ENCODE data around the gene SAYSD1. TPM values are rescaled to one million over a fixed set of nuclear protein-coding genes. Genes with fewer than 3 reads are reported as not detected.
A peak's percentile ranks its signal among the peaks of the same experiment; 100 is the strongest.

SAYSD1 gene
- total RNA-seq, 6 donors from 2014 or later, result 9.4 to 19.9 (median 16.5) TPM

DNA sequence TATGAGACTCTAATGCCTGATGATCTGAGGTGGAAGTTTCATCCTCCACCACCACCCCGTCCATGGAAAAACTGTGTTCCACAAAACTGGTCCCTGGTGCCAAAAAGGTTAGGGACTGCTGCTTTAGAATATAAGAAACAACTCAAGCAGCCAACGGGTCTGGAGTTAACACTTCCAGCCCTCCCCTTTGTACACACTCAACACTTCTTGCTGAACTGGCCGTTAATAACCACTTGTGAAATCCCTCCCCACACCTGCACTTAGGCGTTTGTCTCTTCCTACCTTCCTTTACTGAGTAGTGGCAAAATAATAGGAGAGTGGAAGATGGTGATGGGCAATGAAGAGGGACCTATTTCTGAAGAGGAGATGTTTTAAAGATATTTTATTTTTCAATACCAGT, 10.5 kb downstream of the SAYSD1 start:
- no peak for TF ChIP-seq CTCF (IDR thresholded peaks at IDR 0.05)
- ATAC-seq (ENCODE audit: low FRiP score in 2 of 2), result no peak
- DNase-seq, result peak in 1 of 2 donors; percentile 58

GRCh38 chr6:39102821-39103136, 12.2 kb downstream of the SAYSD1 start:
- 100% methylated on average over 1 of the region's 1 CpG for WGBS, 2 donors
- Histone ChIP-seq H3K9me3 (no peaks in the 10 kb centered on the region), H3K4me3 (no peak overlapping the region), H3K27me3 (no peaks in the 10 kb centered on the region), H3K27ac (no peak overlapping the region), H3K36me3 (peaks cover 0 to 10% (median 3%) of the 10 kb centered on the region in 4 donors), H3K4me1 (peaks cover 0 to 9% (median 3%) of the 10 kb centered on the region in 4 donors)
- DNase-seq (no peak), ATAC-seq (ENCODE audit: low FRiP score in 2 of 2) (no peak)
- TF ChIP-seq POLR2AphosphoS5 (IDR thresholded peaks at IDR 0.05), result no peak
- no peak for TF ChIP-seq CTCF (IDR thresholded peaks at IDR 0.05)
- TF ChIP-seq EP300 (IDR thresholded peaks at IDR 0.05), result no peak
- no peak for TF ChIP-seq POLR2A (IDR thresholded peaks at IDR 0.05)

More for the DNA sequence above, 10.5 kb downstream of the SAYSD1 start:
- WGBS, 2 donors, result 53 to 57% methylated on average over 4 of the region's 4 CpGs
- Histone ChIP-seq H3K4me1 (peaks cover 0 to 12% (median 3%) of the 10 kb centered on the region in 4 donors), H3K36me3 (peaks cover 0 to 18% (median 4%) of the 10 kb centered on the region in 4 donors), H3K4me3 (no peak overlapping the region), H3K27me3 (no peaks in the 10 kb centered on the region), H3K27ac (no peak overlapping the region), H3K9me3 (no peaks in the 10 kb centered on the region)

DNA sequence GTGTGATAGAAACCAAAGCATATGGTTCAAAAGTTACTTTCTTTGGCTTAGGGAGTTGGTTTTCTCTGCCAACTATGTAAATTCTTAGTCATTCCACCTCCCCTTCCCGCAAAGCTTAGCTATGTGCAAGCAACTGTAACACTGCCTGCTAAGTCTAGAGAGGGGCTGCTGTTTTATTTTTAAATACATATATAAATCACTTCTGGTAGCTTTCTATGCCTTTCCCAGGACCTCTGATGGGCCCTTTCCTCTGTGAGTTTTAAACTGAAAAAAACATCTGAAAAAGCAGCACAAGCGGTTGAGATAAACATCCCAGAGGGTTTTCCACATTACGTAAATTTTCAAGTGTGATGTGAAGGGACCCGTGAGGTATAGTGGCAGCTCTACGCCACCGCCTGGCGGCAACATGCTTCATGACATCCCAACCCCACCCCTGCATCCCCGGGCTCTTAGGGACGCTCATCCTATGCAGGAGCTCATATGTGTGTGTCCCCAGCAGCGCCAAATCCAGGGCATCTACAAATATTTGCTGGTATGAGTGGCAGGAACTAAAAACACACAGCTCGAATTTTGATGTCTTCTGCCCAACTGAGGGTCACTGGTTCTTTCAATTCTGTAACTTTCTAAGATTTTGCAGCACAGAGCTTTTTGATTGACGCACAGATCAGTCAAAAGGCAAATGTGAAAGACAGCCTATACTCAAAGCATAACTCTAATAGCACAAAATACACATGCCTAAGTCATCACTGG, 12.7 kb downstream of the SAYSD1 start:
- WGBS, 2 donors, result 56 to 65% methylated on average over 12 of the region's 12 CpGs
- peak; percentile 22 to 39 for DNase-seq
- H3K4me1 ChIP-seq, result peaks cover 0 to 9% (median 3%) of the 10 kb centered on the region in 4 donors

DNA sequence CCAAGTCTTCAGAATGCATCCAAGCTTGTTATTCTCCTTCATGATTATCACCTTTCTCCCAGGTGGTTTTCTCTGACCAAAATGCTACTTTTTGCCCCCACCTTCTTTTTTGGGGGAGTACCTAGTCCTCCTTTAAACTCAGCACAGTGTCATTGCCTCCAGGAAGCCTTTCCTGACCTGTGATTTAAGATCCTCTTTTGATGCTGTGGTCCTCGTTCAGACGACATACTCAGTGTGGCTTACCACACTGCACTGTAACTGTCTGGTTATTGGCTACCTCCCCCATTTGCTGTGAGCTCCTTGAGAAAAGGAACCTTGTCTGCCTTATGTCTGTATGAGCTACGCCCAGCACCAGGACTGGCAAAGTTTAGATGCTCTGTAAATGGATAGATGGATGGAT, 14.6 kb downstream of the SAYSD1 start:
- Histone ChIP-seq H3K36me3 (peaks cover 0 to 8% (median 3%) of the 10 kb centered on the region in 4 donors), H3K4me3 (no peak overlapping the region), H3K9me3 (no peaks in the 10 kb centered on the region), H3K27ac (no peak overlapping the region), H3K4me1 (peaks cover 0 to 6% (median 2%) of the 10 kb centered on the region in 4 donors), H3K27me3 (no peaks in the 10 kb centered on the region)
- TF ChIP-seq EP300 (IDR thresholded peaks at IDR 0.05), result no peak
- TF ChIP-seq CTCF (IDR thresholded peaks at IDR 0.05), result no peak
- no peak for TF ChIP-seq POLR2AphosphoS5 (IDR thresholded peaks at IDR 0.05)
- TF ChIP-seq POLR2A (IDR thresholded peaks at IDR 0.05), result no peak
- no peak for DNase-seq
- ATAC-seq (ENCODE audit: low FRiP score in 2 of 2), result no peak
- 41 to 62% methylated on average over 3 of the region's 3 CpGs for WGBS, 2 donors

More for the DNA sequence above, 12.7 kb downstream of the SAYSD1 start:
- peaks cover 0 to 10% (median 3%) of the 10 kb centered on the region in 4 donors for H3K36me3 ChIP-seq
- no peak overlapping the region for H3K27ac ChIP-seq
- TF ChIP-seq EP300 (IDR thresholded peaks at IDR 0.05), result peak in 1 of 4 donors; percentile 5
- TF ChIP-seq CTCF (IDR thresholded peaks at IDR 0.05), result peak in 3 of 6 experiments; percentile 28 to 40 (median 38)
- TF ChIP-seq POLR2AphosphoS5 (IDR thresholded peaks at IDR 0.05), result no peak
- TF ChIP-seq POLR2A (IDR thresholded peaks at IDR 0.05), result no peak
- ATAC-seq (ENCODE audit: low FRiP score in 2 of 2), result peak; percentile 26 to 54
- no peaks in the 10 kb centered on the region for H3K27me3 ChIP-seq
- no peaks in the 10 kb centered on the region for H3K9me3 ChIP-seq
- H3K4me3 ChIP-seq, result no peak overlapping the region

DNA sequence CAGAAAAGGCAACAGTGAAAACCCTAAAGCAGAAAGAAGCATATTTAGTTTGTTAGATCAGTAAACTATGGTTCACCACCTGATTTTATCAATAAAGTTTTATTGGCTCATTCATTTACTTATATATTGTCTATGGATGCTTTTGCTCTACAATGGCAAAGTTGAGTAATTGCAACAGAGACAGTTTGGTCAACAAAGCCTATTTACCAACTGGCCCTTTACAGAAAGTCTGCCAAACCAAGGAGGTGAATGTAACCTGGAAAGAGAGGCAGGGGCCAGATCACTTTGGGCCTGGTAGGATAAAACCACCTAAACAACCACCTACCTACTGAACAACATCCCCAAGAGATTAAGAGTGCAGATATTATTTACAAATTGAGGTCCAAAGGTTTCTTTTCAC, 19.4 kb downstream of the SAYSD1 start:
- no peaks in the 10 kb centered on the region for H3K4me1 ChIP-seq
- H3K4me3 ChIP-seq, result no peak overlapping the region
- TF ChIP-seq POLR2A (IDR thresholded peaks at IDR 0.05), result no peak
- no peaks in the 10 kb centered on the region for H3K9me3 ChIP-seq
- H3K36me3 ChIP-seq, result no peaks in the 10 kb centered on the region
- no peaks in the 10 kb centered on the region for H3K27me3 ChIP-seq
- no peak overlapping the region for H3K27ac ChIP-seq
- DNase-seq (no peak), ATAC-seq (ENCODE audit: low FRiP score in 2 of 2) (no peak)

Measured in upper lobe of left lung (tissue), 6 donors.